ENCODE results near the gene SRD5A1.

SRD5A1 gene

DNA sequence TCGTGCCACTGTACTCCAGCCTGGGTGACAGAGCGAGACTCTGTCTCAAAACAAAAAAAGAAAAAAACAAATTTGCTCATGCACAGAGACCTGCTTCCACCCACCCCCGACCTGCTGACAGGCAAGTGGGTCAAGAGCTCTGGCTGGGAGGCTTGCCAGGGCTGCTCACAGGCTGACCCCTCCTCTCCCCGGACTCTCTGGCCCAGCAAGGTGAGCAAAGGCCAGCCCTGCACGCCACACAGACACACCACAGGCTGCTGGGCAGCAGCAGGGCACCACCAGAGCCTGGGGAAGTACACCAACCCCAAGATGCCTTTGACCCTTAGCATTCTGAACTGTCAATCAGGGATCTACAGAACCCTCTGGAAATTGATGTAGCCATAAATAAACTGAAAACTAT, 29.6 kb upstream of the SRD5A1 start:
- H3K27ac ChIP-seq, result no peak overlapping the region
- peaks cover 0 to 2% (median under 1%) of the 10 kb centered on the region in 4 donors for H3K4me1 ChIP-seq
- H3K36me3 ChIP-seq, result peaks cover 77 to 98% (median 97%) of the 10 kb centered on the region in 3 donors
- H3K9me3 ChIP-seq, result no peaks in the 10 kb centered on the region
- no peak overlapping the region for H3K4me3 ChIP-seq
- DNase-seq, result no peak
- intact Hi-C loops (cut with DNase I; ENCODE audit: low total_unique reads), result no loop called here
- no peaks in the 10 kb centered on the region for H3K27me3 ChIP-seq
- TF ChIP-seq, protein P1, sequence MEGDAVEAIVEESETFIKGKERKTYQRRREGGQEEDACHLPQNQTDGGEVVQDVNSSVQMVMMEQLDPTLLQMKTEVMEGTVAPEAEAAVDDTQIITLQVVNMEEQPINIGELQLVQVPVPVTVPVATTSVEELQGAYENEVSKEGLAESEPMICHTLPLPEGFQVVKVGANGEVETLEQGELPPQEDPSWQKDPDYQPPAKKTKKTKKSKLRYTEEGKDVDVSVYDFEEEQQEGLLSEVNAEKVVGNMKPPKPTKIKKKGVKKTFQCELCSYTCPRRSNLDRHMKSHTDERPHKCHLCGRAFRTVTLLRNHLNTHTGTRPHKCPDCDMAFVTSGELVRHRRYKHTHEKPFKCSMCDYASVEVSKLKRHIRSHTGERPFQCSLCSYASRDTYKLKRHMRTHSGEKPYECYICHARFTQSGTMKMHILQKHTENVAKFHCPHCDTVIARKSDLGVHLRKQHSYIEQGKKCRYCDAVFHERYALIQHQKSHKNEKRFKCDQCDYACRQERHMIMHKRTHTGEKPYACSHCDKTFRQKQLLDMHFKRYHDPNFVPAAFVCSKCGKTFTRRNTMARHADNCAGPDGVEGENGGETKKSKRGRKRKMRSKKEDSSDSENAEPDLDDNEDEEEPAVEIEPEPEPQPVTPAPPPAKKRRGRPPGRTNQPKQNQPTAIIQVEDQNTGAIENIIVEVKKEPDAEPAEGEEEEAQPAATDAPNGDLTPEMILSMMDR (IDR thresholded peaks at IDR 0.05), result no peak

DNA sequence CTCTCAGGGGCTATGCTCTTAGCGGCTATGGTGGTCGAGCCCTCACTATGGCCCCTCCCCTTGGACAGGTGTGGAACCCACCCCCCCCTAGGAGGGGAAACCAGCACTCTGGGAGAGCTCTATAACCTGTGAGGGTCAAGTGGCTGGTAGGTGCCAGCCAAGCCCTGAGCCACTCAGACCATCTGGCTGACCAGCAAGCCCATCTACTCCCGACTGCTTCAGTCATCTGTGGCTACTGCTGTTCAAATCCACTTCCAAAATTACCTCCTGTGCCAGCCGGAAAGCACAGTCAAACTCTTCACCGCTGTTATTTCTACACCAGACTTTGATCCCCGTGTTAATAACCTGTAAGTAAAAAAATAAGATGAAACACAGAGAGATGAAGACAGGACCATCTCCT, 28.9 kb upstream of the SRD5A1 start:
- intact Hi-C loops (cut with DNase I; ENCODE audit: low total_unique reads), result no loop called here
- Histone ChIP-seq H3K27me3 (no peaks in the 10 kb centered on the region), H3K36me3 (peaks cover 84 to 99% (median 98%) of the 10 kb centered on the region in 3 donors), H3K4me3 (no peak overlapping the region), H3K9me3 (no peaks in the 10 kb centered on the region), H3K4me1 (no peaks in the 10 kb centered on the region), H3K27ac (no peak overlapping the region)
- no peak for DNase-seq
- TF ChIP-seq, protein P1 (IDR thresholded peaks at IDR 0.05), result no peak

DNA sequence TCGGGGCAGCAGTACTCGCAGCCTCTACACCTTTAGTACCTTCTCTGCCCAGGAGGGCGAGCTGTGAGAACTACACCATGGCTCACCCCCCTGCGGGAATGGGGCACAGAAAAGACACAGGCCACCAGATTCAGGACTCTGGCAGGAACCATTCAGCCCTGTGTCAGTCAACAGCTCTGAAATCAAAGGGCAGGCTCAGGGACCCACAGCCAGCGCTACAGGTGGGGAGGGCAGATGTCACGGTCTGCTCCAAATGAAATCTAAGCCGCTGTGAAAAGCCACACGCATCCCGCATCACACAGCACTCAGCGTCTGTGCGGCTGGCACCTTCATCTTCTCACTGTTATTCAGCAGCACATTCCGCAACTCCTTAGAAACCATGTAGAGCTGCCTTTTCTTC, 28.3 kb upstream of the SRD5A1 start:
- H3K27me3 ChIP-seq, result no peaks in the 10 kb centered on the region
- H3K4me3 ChIP-seq, result no peak overlapping the region
- intact Hi-C loops (cut with DNase I; ENCODE audit: low total_unique reads), result no loop called here
- H3K4me1 ChIP-seq, result no peaks in the 10 kb centered on the region
- no peak overlapping the region for H3K27ac ChIP-seq
- DNase-seq, result no peak
- H3K9me3 ChIP-seq, result no peaks in the 10 kb centered on the region
- H3K36me3 ChIP-seq, result peaks cover 85 to 99% (median 98%) of the 10 kb centered on the region in 3 donors
- TF ChIP-seq, protein P1 (IDR thresholded peaks at IDR 0.05), result no peak

DNA sequence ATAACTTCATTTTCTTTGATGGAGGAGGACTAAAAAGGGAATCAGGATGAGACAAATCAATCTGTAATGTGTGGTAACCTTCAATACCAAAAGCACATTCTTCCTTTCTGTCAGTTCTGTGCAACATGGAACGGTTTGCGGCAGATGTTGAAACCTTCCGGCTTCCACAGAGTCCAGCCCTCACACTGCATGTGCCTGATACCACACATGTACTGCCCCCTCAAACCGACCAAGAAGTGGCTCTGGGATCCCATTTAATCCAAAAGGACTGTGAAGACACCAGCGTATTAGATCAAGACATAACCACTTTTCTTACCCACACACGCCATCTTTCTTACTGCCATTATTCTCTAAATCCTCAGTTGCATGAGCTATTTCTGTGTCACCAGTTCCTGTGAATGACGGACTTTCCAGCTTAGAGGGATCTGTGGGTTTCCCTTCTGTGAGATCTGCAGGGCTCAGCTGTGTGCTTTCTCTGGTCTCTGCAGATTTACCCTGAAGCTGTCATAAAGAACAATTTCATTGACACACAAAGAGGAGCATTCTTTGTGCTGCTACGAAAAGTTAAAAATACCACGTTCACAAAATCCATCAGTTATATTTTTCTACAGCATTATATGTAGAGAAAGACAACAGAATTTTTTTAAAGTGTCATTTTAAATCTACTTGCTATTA, 26.2 kb upstream of the SRD5A1 start:
- Histone ChIP-seq H3K36me3 (peaks cover 88 to 99% (median 97%) of the 10 kb centered on the region in 3 donors), H3K27me3 (no peaks in the 10 kb centered on the region), H3K27ac (no peak overlapping the region), H3K9me3 (no peaks in the 10 kb centered on the region), H3K4me1 (no peaks in the 10 kb centered on the region), H3K4me3 (no peak overlapping the region)
- intact Hi-C loops (cut with DNase I; ENCODE audit: low total_unique reads), result no loop called here
- DNase-seq, result no peak
- TF ChIP-seq, protein P1 (IDR thresholded peaks at IDR 0.05), result no peak

DNA sequence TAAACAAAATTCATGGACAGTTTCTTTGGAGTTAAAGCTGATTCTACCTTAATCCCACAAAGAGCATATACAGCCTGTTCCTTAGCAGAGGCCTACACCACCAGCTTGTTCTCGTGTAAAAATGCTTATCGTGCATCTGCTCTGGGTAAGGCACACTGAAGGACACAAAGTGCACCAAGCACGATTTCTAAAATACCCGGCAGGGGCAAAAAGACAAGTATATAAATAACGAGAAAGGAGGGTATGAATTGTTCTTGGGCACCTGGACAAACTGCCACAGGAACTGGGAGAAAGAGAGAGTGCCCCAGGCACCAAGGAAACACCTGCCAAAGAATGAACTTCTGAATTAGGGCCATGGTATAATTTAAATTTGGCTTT, 25.7 kb upstream of the SRD5A1 start:
- no peak overlapping the region for H3K4me3 ChIP-seq
- H3K36me3 ChIP-seq, result peaks cover 85 to 98% (median 97%) of the 10 kb centered on the region in 3 donors
- H3K9me3 ChIP-seq, result no peaks in the 10 kb centered on the region
- TF ChIP-seq, protein P1 (IDR thresholded peaks at IDR 0.05), result no peak
- no peak overlapping the region for H3K27ac ChIP-seq
- H3K27me3 ChIP-seq, result no peaks in the 10 kb centered on the region
- intact Hi-C loops (cut with DNase I; ENCODE audit: low total_unique reads), result no loop called here
- DNase-seq, result no peak
- no peaks in the 10 kb centered on the region for H3K4me1 ChIP-seq

Data from tibial artery (tissue), 4 donors.